Mucosa of descending colon (tissue), 3 donors: ENCODE data around the gene ABI1. TPM values are rescaled to one million over a fixed set of nuclear protein-coding genes. Genes with fewer than 3 reads are reported as not detected.

ENCODE experiments used
- ATAC-seq: fragments of 200-7000 bp; cut with Tn5 transposase; one replicate; pipeline ENCODE4 v1.9.1; 2020; ENCODE audit warnings: mild to moderate bottlenecking, moderate library complexity
- DNase-seq, 3 donors: peaks; one replicate each; pipeline ENCODE4 v3.0.0-alpha.2; 2020
- H3K36me3 ChIP-seq: fragments of 200-600 bp; one replicate; pipeline ENCODE4 v1.8.0; 2021; ENCODE audit warnings: low read depth, mild to moderate bottlenecking
- H3K4me1 ChIP-seq: fragments of 200-600 bp; one replicate; pipeline ENCODE4 v1.8.0; 2021; ENCODE audit warnings: low read depth, mild to moderate bottlenecking
- H3K4me3 ChIP-seq: fragments of 200-600 bp; one replicate; pipeline ENCODE4 v1.8.0; 2021; ENCODE audit warnings: mild to moderate bottlenecking
- H3K9me3 ChIP-seq: fragments of 200-600 bp; one replicate; pipeline ENCODE4 v1.8.0; 2021; ENCODE audit warnings: mild to moderate bottlenecking
- intact Hi-C, 2 donors: fragments of 100-400 bp; cut with DNase I in 1 of 2; cut with micrococcal nuclease in 1 of 2; formaldehyde crosslinking; loops; one replicate each; pipeline versions ENCODE4 v1.11.0 to v1.11.1; 2022; cut with DNase I, micrococcal nuclease
- total RNA-seq, 3 donors: library from RNA; stranded (reverse); fragmentation: NEBNext Ultra II Directional in 2 of 3; extraction: Animal tissue kit (Norgen Biotek cat#: 25700) in 2 of 3; gene quantifications; one replicate each; pipeline versions ENCODE4 v1.2.1 to v1.2.4, GENCODE V29; 2021 to 2023
- TF ChIP-seq, protein P1 (sequence below): fragments of 200-600 bp; IDR thresholded peaks from one replicate; pipeline ENCODE4 v1.8.0; 2022; ENCODE audit warnings: antibody characterized with exemption, mild to moderate bottlenecking
- donor health status: DM: no; HTN: no; CAD: no; lungs with moderate emphysema.
- donor health status: DM: no; HTN: no; CAD: no.
- donor health status: DM: no; HTN: yes; CAD: no.

ABI1 gene
- total RNA-seq, 3 donors from 2014 or later, result 54.0 to 63.5 (median 62.4) TPM

DNA sequence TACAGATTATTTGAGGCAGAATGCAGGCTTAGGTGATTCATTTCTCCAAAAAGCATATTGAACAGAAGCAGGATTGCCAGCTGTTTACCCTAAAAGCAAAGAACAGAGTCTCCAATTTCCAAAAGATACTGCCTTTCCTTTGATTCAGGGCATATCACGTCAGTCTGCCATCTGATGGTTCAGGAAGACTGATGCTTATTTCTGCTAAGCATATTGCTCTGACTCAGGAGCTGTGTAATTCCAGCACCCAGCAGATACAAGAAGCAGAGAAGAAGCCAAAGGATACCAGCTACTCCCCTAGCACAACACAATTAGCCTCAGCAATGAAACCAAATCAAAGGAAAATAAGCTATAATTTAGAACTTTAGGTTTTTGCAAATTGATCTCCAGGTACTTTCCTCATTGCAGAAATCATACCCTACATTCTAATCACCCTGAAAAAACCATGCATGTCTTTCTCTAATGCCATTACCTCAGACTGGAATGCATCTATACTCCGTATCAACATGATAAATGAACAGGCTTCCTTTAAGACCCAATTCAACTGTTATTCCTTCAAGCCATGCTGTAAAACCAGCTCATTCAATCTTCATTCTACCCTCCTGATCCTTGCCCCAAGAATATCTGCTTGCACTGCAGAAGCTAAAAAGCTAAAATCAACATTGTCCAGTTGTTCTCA, 55.1 kb downstream of the ABI1 start:
- Histone ChIP-seq H3K9me3 (no peaks in the 10 kb centered on the region), H3K4me3 (no peak overlapping the region), H3K4me1 (peaks cover 33% of the 10 kb centered on the region), H3K36me3 (no peaks in the 10 kb centered on the region)
- no peak for DNase-seq
- TF ChIP-seq, protein P1, sequence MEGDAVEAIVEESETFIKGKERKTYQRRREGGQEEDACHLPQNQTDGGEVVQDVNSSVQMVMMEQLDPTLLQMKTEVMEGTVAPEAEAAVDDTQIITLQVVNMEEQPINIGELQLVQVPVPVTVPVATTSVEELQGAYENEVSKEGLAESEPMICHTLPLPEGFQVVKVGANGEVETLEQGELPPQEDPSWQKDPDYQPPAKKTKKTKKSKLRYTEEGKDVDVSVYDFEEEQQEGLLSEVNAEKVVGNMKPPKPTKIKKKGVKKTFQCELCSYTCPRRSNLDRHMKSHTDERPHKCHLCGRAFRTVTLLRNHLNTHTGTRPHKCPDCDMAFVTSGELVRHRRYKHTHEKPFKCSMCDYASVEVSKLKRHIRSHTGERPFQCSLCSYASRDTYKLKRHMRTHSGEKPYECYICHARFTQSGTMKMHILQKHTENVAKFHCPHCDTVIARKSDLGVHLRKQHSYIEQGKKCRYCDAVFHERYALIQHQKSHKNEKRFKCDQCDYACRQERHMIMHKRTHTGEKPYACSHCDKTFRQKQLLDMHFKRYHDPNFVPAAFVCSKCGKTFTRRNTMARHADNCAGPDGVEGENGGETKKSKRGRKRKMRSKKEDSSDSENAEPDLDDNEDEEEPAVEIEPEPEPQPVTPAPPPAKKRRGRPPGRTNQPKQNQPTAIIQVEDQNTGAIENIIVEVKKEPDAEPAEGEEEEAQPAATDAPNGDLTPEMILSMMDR, result no peak
- intact Hi-C loops, result no loop called here
- ATAC-seq, result peak; percentile 51

DNA sequence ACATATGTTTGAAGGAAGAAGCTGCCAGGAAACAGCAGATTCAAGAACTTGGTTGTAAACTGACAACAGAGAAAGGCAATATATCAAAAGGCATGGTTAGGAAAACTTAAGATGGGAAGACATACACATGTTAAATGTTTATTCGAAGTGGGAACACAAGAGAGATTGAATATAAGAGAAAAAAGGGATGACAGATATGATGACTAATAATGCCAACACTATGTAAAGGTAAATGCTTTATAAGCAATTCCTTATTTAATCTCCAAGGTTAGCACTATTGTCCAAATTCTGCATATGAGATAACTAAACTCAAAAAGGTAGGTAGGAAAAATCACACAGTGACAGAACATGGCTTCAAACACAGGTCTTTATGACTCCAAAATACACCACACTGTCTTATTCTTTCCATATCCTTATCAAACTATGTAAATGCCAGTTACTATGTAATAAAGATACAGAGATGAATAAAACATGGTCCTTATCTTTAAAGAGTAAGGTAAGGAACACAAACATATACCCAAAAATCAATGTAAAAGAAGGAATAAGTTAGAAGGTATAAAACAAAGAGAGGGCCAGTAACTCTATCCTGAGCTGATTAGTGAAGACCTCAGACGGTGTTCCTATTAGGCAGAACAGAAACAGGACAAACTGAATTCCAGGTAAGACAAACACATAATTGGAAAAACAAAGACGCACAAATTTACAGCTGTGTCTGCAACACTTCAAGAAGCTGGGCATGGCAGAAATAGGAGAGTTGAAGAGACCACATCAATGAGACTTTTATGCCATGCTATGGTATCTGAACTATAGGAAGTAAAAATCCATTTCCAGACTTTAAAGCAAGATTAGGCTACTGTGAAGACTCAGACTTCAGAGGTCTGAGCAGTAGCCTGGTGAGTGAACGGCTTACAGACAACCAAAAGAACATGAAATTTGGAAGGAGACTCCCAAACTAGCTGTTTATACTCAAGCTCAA, 56.1 kb downstream of the ABI1 start:
- no peak overlapping the region for H3K4me3 ChIP-seq
- H3K9me3 ChIP-seq, result no peaks in the 10 kb centered on the region
- peaks cover 33% of the 10 kb centered on the region for H3K4me1 ChIP-seq
- peak; percentile 67 for ATAC-seq
- intact Hi-C loops, result no loop called here
- H3K36me3 ChIP-seq, result no peaks in the 10 kb centered on the region
- no peak for DNase-seq
- TF ChIP-seq, protein P1, result no peak

DNA sequence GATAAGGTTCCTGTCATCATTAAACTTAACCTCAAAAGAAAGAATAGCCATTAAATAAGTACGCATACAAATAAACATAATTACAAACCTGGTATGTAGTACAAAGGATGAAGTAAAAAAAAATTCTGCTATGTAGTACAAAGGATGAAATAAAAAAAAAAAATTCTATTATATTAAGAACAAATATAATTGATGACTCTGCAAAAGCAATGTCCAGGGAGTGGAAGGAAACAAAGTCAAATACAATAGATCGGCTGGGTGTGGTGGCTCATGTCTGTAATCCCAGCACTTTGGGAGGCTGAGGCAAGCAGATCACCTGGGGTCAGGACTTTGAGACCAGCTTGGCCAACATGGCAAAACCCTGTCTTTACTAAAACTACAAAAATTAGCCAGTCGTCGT, 56.9 kb downstream of the ABI1 start:
- H3K36me3 ChIP-seq, result no peaks in the 10 kb centered on the region
- intact Hi-C loops, result no loop called here
- ATAC-seq (no peak), DNase-seq (no peak)
- peaks cover 33% of the 10 kb centered on the region for H3K4me1 ChIP-seq
- H3K9me3 ChIP-seq, result no peaks in the 10 kb centered on the region
- TF ChIP-seq, protein P1, result no peak
- no peak overlapping the region for H3K4me3 ChIP-seq

DNA sequence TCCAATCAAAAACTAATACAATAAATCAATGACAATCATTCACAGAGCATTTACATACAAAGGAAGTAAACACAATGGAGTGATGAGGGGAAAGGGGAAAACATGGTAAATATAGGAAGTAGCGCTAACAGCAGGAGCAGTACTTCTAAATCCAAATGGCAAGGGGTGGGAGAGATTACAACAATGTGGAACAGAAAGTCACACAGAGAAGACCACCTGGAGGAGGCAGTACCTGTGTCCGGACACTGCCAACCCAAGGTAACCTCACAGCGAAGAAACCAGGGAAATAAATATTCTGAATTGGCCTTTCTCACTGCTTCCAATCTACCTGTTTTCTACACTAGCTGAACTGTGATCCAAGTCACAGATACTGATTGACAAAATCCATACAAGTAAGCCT, 58.2 kb downstream of the ABI1 start:
- ATAC-seq, result no peak
- DNase-seq, result no peak
- TF ChIP-seq, protein P1, result no peak
- Histone ChIP-seq H3K4me3 (no peak overlapping the region), H3K4me1 (peaks cover 33% of the 10 kb centered on the region), H3K36me3 (no peaks in the 10 kb centered on the region), H3K9me3 (no peaks in the 10 kb centered on the region)
- intact Hi-C loops, result no loop called here

DNA sequence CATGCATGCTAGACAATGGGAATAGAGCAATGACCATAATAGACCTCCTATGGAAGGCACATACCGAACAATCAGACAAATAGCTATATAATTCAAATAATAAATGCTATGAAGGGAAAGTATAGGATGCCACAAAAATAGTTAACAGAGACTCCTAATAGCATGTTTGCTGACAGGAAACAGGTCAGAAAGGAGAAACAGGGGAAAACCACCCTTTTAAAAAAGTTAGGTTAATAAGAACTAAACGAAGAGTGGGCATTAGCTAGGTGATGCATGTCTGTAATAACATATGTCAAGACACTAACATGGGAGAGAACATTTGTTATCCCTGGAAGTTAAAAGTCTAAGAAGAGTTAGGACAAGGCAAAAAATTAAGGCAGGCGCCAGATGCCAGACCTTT, 58.9 kb downstream of the ABI1 start:
- no peaks in the 10 kb centered on the region for H3K9me3 ChIP-seq
- ATAC-seq (no peak), DNase-seq (no peak)
- H3K4me3 ChIP-seq, result no peak overlapping the region
- TF ChIP-seq, protein P1, result no peak
- H3K4me1 ChIP-seq, result peaks cover 33% of the 10 kb centered on the region
- H3K36me3 ChIP-seq, result no peaks in the 10 kb centered on the region
- intact Hi-C loops, result no loop called here
